ENCODE data around the gene FNDC3B. TPM values are rescaled to one million over a fixed set of nuclear protein-coding genes. Genes with fewer than 3 reads are reported as not detected.
A peak's percentile ranks its signal among the peaks of the same experiment; 100 is the strongest.
"Not testable (repeated sequence)": the region's sequence is repeated elsewhere in the genome, so short reads cannot be mapped to it uniquely, and the experiment has no call there.

The FNDC3B gene
- total RNA-seq, result 165 and 221 TPM in 2 replicates

- peak; percentile 98 for DNase-seq (ENCODE audit: low read depth)
- TF ChIP-seq CTCF (IDR thresholded peaks at IDR 0.05; ENCODE audit: insufficient read depth, low read depth, low read length), result no peak
These were observed at the start of gene FNDC3B for GRCh38 chr3:172039436-172040077. FNDC3B (plus strand) TSS chr3:172039578; CDS start chr3:172112480, 72,902 bp downstream.

GRCh38 chr3:171990239-171990638, 49.1 kb upstream of the FNDC3B start:
- H3K4me3 ChIP-seq (ENCODE audit: low read depth, low read length); DNase-seq (ENCODE audit: low read depth): not testable (repeated sequence)

More at GRCh38 chr3:172039436-172040077, at the start of gene FNDC3B:
- peak within 1 kb of the TSS; percentile 74 for H3K4me3 ChIP-seq (ENCODE audit: low read depth, low read length)

DNA sequence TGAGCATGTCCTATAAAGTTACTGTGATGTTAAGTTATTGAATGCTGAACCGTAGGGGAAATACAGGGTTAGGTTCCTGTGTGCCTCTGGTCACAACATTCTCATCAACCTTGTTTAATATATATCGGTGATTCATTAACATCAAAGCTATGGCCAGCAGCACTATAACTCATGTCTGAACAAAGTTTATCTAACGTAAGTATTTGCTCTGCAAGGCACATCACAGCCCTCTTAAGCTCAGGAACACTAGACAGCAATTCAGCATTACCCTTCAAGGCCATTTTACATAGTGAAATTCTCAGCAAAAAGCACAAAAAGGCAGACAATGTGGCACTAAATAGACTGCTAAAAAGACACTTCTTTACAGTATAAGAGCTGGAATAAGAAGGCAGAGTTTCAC, 48.2 kb upstream of the FNDC3B start:
- no peak overlapping the region for H3K4me3 ChIP-seq (ENCODE audit: low read depth, low read length)
- no peak for DNase-seq (ENCODE audit: low read depth)
- TF ChIP-seq CTCF (IDR thresholded peaks at IDR 0.05; ENCODE audit: insufficient read depth, low read depth, low read length), result no peak

DNA sequence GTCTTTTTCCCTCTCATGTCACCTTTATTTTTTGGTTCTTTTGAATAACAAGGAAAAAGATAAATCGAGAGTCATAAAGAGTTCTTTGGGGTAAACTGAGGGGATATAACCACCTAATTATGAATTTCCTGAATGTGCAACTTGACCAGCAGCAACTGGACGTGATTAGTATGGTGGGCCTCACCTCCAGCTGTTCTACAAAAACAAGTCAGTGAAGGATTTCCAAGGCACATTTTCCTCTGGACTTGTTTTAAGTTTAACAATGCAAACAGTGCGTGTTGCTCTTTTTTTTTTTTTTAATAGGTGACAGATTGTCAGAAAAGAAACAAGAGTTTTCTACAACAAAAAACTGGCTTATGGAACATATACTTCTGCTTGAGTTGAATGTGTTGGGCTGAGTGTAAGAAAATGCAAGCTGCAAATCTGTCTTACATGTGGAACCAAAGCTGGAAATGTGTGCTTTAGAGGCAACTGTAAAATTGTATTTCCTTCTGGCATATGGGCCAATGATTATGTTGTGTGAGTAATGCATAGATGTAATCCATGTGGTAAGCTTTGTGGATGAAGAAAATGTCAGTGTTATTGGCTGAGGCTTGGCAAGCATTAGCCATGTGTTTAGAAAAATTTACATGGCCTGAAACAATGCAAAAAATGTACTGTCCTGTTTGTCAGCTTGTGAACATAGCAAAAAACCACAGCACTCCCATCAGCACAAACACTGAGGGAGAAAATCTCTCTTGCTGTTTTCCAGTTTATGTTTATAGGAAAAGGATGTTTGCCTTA, 44.5 kb upstream of the FNDC3B start:
- H3K4me3 ChIP-seq (ENCODE audit: low read depth, low read length), result no peak overlapping the region
- DNase-seq (ENCODE audit: low read depth), result peak; percentile 97
- TF ChIP-seq CTCF (IDR thresholded peaks at IDR 0.05; ENCODE audit: insufficient read depth, low read depth, low read length), result no peak

GRCh38 chr3:171995486-171995885, 43.9 kb upstream of the FNDC3B start:
- peak; percentile 60 for DNase-seq (ENCODE audit: low read depth)
- H3K4me3 ChIP-seq (ENCODE audit: low read depth, low read length), result no peak overlapping the region
- TF ChIP-seq CTCF (IDR thresholded peaks at IDR 0.05; ENCODE audit: insufficient read depth, low read depth, low read length), result no peak

DNA sequence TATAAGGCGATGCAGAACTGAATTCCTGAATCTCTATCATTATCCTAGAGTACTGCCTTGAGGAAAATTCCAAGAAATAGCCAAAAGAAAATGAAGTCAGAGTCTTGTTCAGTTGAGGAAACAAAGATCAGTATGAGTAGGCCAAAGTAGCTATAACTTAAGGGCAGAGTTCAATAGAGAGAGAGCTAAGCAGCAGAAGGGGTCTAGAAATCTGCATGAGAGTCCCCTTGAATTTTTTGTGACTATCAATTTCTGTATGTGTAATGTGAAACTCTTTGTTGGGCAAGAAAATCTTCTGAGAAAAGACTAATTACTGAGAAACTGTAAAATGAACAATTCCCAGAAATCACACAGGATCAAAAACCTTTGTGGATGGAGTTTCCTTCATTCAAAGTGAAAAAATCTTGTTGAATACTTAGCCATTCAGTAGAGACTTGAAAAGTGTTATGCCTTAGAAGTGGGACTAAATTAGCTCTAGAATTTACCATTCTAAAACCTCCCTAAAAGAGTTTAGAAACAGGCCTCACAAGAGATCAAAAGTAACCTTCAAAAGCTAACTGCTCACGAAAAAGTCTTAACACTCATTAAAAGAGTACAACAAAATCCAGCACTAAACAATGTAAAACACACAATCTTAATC, 43.1 kb upstream of the FNDC3B start:
- no peak overlapping the region for H3K4me3 ChIP-seq (ENCODE audit: low read depth, low read length)
- TF ChIP-seq CTCF (IDR thresholded peaks at IDR 0.05; ENCODE audit: insufficient read depth, low read depth, low read length), result no peak
- no peak for DNase-seq (ENCODE audit: low read depth)

DNA sequence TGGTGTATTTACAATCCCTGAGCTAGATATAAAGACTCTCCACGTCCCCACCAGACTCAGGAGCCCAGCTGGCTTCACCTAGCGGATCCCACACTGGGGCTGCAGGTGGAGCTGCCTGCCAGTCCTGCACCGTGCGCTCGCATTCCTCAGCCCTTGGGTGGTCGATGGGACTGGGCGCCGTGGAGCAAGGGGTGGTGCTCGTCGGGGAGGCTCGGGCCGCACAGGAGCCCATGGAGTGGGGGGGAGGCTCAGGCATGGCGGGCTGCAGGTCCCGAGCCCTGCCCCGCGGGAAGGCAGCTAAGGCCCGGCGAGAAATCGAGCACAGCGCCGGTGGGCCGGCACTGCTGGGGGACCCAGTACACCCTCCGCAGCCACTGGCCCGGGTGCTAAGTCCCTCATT, 40.6 kb upstream of the FNDC3B start:
- DNase-seq (ENCODE audit: low read depth); H3K4me3 ChIP-seq (ENCODE audit: low read depth, low read length): not testable (repeated sequence)

GRCh38 chr3:172001616-172002015, 37.8 kb upstream of the FNDC3B start:
- DNase-seq (ENCODE audit: low read depth); H3K4me3 ChIP-seq (ENCODE audit: low read depth, low read length): not testable (repeated sequence)
